Endothelial cell of umbilical vein (primary cell): ENCODE measurements around the gene UTS2B. TPM values are rescaled to one million over a fixed set of nuclear protein-coding genes. Genes with fewer than 3 reads are reported as not detected.

Experiments used
- BruUV-seq: library from RNA; stranded (reverse); fragments of 400-500 nt; replicated peaks from 2 replicates; lab custom pipeline; 2021; lab: Mats Ljungman, UMichigan
- CTCF ChIA-PET: fragments of 300-600, 350-600 bp; sonication (Branson Sonifier 250); formaldehyde crosslinking; loops from one replicate; lab custom pipeline; 2021; ENCODE audit warnings: antibody characterized with exemption, inconsistent platforms; lab: Charles Lee
- POLR2A ChIA-PET: fragments of 300-600, 350-600 bp; sonication (Branson Sonifier 250); formaldehyde crosslinking; loops from one replicate; lab custom pipeline; 2021; ENCODE audit warnings: antibody characterized with exemption, inconsistent platforms; lab: Charles Lee
- DNase-seq: peaks from one replicate; pipeline ENCODE4 v3.0.0-alpha.2; 2011; ENCODE audit warnings: low read depth, low spot score
- FAIRE-seq: peaks from 2 replicates; lab custom pipeline; 2011; peaks lifted over from hg19 to GRCh38; lab: Jason Lieb, UNC
- H2AFZ ChIP-seq: 2 replicates; pipeline ENCODE4 v1.6.0; 2012; ENCODE audit warnings: low read depth, low read length, control low read depth, inconsistent platforms
- H3K27ac ChIP-seq: 2 replicates; pipeline ENCODE4 v1.5.1; 2011; ENCODE audit warnings: low read depth, mild to moderate bottlenecking, control low read depth, low read length, moderate library complexity; ENCODE audit not compliant: insufficient read depth
- H3K27me3 ChIP-seq, 2 experiments: 2 replicates each; pipeline versions ENCODE4 v1.6.0 to v1.6.1; 2011; ENCODE audit warnings: low read length in 2 of 2, mixed read lengths in 1 of 2; ENCODE audit not compliant: control insufficient read depth in 2 of 2, insufficient read depth in 2 of 2
- H3K36me3 ChIP-seq, 2 experiments: 2 replicates in 1 of 2; 3 replicates in 1 of 2; pipeline ENCODE4 v1.5.1; 2011; ENCODE audit warnings: low read length in 2 of 2, mild to moderate bottlenecking in 1 of 2, moderate library complexity in 1 of 2; ENCODE audit not compliant: control insufficient read depth in 2 of 2, insufficient read depth in 2 of 2; ENCODE audit errors: extremely low read depth in 1 of 2
- H3K4me1 ChIP-seq: 3 replicates; pipeline ENCODE4 v1.5.1; 2011; ENCODE audit warnings: mild to moderate bottlenecking, low read length; ENCODE audit not compliant: control insufficient read depth, insufficient read depth; ENCODE audit errors: extremely low read depth
- H3K4me2 ChIP-seq: 2 replicates; pipeline ENCODE4 v1.6.1; 2011; ENCODE audit warnings: low read length, control low read depth, mixed read lengths; ENCODE audit not compliant: insufficient read depth
- H3K4me3 ChIP-seq, 3 experiments: fragments of 200-600 bp in 1 of 3; sonication (generic), shearing (Covaris generic) in 1 of 3; replicated peaks in 1 of 3; 2 replicates each; pipeline ENCODE4 v1.5.1; 2011 to 2016; ENCODE audit warnings: control low read depth in 3 of 3, low read length in 3 of 3, mild to moderate bottlenecking in 2 of 3, inconsistent platforms in 1 of 3, low read depth in 1 of 3, moderate library complexity in 1 of 3; ENCODE audit not compliant: insufficient read depth in 1 of 3
- H3K79me2 ChIP-seq: 2 replicates; pipeline ENCODE4 v1.6.0; 2012; ENCODE audit warnings: low read length, inconsistent platforms; ENCODE audit not compliant: control insufficient read depth, insufficient read depth
- H3K9ac ChIP-seq: replicated peaks from 2 replicates; pipeline ENCODE3; 2011; ENCODE audit warnings: low read length, control low read depth; ENCODE audit not compliant: insufficient read depth; ENCODE audit errors: extremely low read depth
- H3K9me1 ChIP-seq: replicated peaks from 3 replicates; pipeline ENCODE4 v1.6.0; 2011; ENCODE audit warnings: mild to moderate bottlenecking, low read length; ENCODE audit not compliant: control insufficient read depth, insufficient read depth; ENCODE audit errors: extremely low read depth
- H3K9me3 ChIP-seq: replicated peaks from 2 replicates; pipeline ENCODE4 v1.5.1; 2012; ENCODE audit warnings: low read length, inconsistent platforms; ENCODE audit not compliant: control insufficient read depth, insufficient read depth
- H4K20me1 ChIP-seq: replicated peaks from 2 replicates; pipeline ENCODE3; 2011; ENCODE audit warnings: mild to moderate bottlenecking, low read length; ENCODE audit not compliant: control insufficient read depth, insufficient read depth; ENCODE audit errors: extremely low read depth
- CTCF ChIP-seq, 2 donors: IDR thresholded peaks; 1 replicate in 1 of 2; 2 replicates in 1 of 2; pipeline ENCODE4 v1.5.1; 2011; ENCODE audit warnings: low read length in 2 of 2, mild to moderate bottlenecking in 2 of 2, moderate library complexity in 2 of 2, control low read depth in 1 of 2, inconsistent platforms in 1 of 2, low read depth in 1 of 2; ENCODE audit not compliant: insufficient read depth in 1 of 2; ENCODE audit errors: extremely low read depth in 1 of 2
- EZH2 ChIP-seq: IDR thresholded peaks from 2 replicates; pipeline ENCODE4 v1.6.1; 2012; ENCODE audit warnings: borderline replicate concordance, low read depth, mild to moderate bottlenecking, moderate library complexity, low read length, inconsistent platforms; ENCODE audit not compliant: severe bottlenecking
- FOS ChIP-seq: IDR thresholded peaks from 2 replicates; pipeline ENCODE4 v1.6.1; 2011; ENCODE audit warnings: mild to moderate bottlenecking, low read length, moderate library complexity, borderline replicate concordance; ENCODE audit not compliant: insufficient read depth
- GATA2 ChIP-seq: IDR thresholded peaks from 2 replicates; pipeline ENCODE4 v1.7.0; 2011; ENCODE audit warnings: low read depth, mild to moderate bottlenecking, moderate library complexity, mixed read lengths, low read length; ENCODE audit not compliant: insufficient read length, insufficient read depth
- JUN ChIP-seq: IDR thresholded peaks from 2 replicates; pipeline ENCODE4 v1.6.1; 2011; ENCODE audit warnings: borderline replicate concordance, low read depth; ENCODE audit not compliant: insufficient read length, insufficient read depth
- MAX ChIP-seq: IDR thresholded peaks from 2 replicates; pipeline ENCODE4 v1.6.1; 2011; ENCODE audit not compliant: insufficient read depth, insufficient read length
- MYC ChIP-seq: IDR thresholded peaks from one replicate; pipeline ENCODE4 v1.6.1; 2011; ENCODE audit warnings: mild to moderate bottlenecking, low read depth, low read length
- POLR2A ChIP-seq: IDR thresholded peaks from 2 replicates; pipeline ENCODE4 v1.6.1; 2012; ENCODE audit warnings: low read depth, mild to moderate bottlenecking, control low read depth, low read length
- POLR2AphosphoS5 ChIP-seq: IDR thresholded peaks from 2 replicates; pipeline ENCODE4 v1.6.1; 2012; ENCODE audit warnings: low read depth, mild to moderate bottlenecking, control low read depth, low read length, moderate library complexity; ENCODE audit not compliant: insufficient read depth
- dilution Hi-C: fragments of 300-500 bp; cut with MboI; formaldehyde crosslinking; loops from one replicate; pipeline ENCODE4 v1.15.0; 2019; ENCODE audit warnings: low sequenced_read_pairs; ENCODE audit not compliant: extremely low pct_ligation_motif_present
- intact Hi-C: fragments of 100-400 bp; cut with micrococcal nuclease; formaldehyde crosslinking; loops from one replicate; pipeline ENCODE4 v1.10.0; 2022
- polyA plus RNA-seq, 4 experiments: library from polyadenylated mRNA; depleted of rRNA in 3 of 4; stranded (reverse) in 3 of 4; unstranded in 1 of 4; fragments of >200 nt; gene quantifications; 2 replicates each; pipeline versions ENCODE4 v1.2.1 to v1.2.3, GENCODE V29; 2011 to 2012; ENCODE audit warnings: missing spikeins in 1 of 4
- total RNA-seq: library from RNA; stranded (reverse); gene quantifications from 2 replicates; pipeline ENCODE4 v1.2.3, GENCODE V29; 2021

UTS2B gene
- total and polyA plus RNA-seq, 2 donors (not counting 3 experiments of a cell fraction or from before 2014, with no cell fraction given) = 0.21 to 1.1 TPM

- peak overlapping the region; percentile 65 for H3K9ac ChIP-seq
- H3K4me2 ChIP-seq = peak overlapping the region; percentile 50
- ChIA-PET POLR2A (no interaction called here), CTCF (interaction anchor here (0.6 to 3.0 kb wide), 6 partner anchors 10 to 1068 kb away, joined by 3 to 15 read pairs (median 6); partner anchors contain the start of gene CCDC50)
- dilution Hi-C loops = no loop called here
- FAIRE-seq (peak; percentile 75), DNase-seq (peak; percentile 92)
- H3K27me3 ChIP-seq = no peaks in the 10 kb centered on the region
- H3K79me2 ChIP-seq = peaks cover 38% of the 10 kb centered on the region
- intact Hi-C loops = loop anchor here (1.0 kb wide), 3 partner anchors 9 to 46 kb away; partner anchors contain the start of gene UTS2B
- H3K4me1 ChIP-seq = peaks cover 39% of the 10 kb centered on the region
- H3K27ac ChIP-seq = peak overlapping the region; percentile 73
- TF ChIP-seq FOS = peak; percentile 83
- no peak for TF ChIP-seq POLR2A
- no peak for TF ChIP-seq CTCF (IDR thresholded peaks at IDR 0.05; ENCODE audit: extremely low read depth in 1 of 2, insufficient read depth in 1 of 2, low read depth in 1 of 2, low read length in 2 of 2)
- TF ChIP-seq POLR2AphosphoS5 = peak; percentile 7
- no peak for TF ChIP-seq GATA2
- peak; percentile 54 for TF ChIP-seq JUN
- TF ChIP-seq MYC = no peak
- no peak for TF ChIP-seq MAX
- TF ChIP-seq EZH2 = no peak
- no peaks in the 10 kb centered on the region for H4K20me1 ChIP-seq
- no peak overlapping the region for H2AFZ ChIP-seq
- TSS peak; percentile 99 for BruUV-seq
- no peak overlapping the region for H3K4me3 ChIP-seq
- H3K36me3 ChIP-seq = peaks cover 9 to 16% of the 10 kb centered on the region in 2 experiments
- no peaks in the 10 kb centered on the region for H3K9me3 ChIP-seq
- H3K9me1 ChIP-seq = no peaks in the 10 kb centered on the region
Measured at GRCh38 chr3:191376516-191377141, 46.3 kb upstream of the UTS2B start.
